Measurements from ENCODE around the gene CCNQ. TPM values are rescaled to one million over a fixed set of nuclear protein-coding genes. Genes with fewer than 3 reads are reported as not detected.

The CCNQ gene
- total RNA-seq, 4 donors from 2014 or later = 18.0 to 32.2 (median 23.9) TPM

DNA sequence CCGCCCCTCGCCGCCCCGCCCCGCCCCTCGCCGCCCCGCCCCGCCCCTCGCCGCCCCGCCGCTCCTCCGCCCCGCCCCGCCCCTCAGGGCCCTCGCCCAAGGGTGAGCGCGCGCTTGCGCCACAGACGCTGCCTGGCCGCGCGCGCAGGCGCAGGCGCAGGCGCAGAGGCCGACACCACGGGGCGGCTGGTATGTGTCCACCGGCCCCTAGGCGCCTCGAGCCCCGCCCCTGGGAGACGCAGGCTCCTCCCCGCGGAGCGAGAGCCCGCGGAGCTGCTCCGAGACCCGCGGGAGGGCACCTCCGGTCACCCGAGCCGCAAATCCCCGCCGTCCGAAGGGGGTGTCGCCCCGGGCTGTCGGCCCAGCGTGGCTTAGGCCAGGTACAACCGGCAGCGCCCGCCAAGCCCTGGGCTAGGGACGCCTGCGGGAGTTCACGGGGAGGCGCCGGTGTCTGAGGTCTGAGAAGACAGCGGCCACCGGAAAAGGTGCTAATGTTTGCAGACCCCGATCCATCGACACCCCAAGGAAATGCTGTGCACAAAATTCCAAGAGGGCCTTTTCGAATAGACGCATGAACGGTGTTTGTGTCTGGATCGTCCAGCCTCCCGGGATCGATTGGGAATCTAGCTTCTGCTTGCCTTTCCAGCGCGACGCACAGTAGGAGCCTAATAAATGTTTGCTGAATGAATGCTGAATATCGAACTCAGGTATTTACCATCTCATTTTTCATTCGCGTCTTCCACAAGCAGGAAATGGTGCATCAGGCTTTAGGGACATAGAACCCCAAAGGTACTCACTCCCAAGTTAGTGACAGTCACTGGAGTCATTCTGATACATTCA, 473 bp upstream of the CCNQ start:
- intact Hi-C loops (cut with DNase I) = no loop called here
- 31% methylated on average over 19 of the region's 79 CpGs; no CpG with 5 or more reads in 1 of the 2 donors for WGBS, 2 donors
- no peak for TF ChIP-seq POLR2A (IDR thresholded peaks at IDR 0.05)
- TF ChIP-seq, protein P1, sequence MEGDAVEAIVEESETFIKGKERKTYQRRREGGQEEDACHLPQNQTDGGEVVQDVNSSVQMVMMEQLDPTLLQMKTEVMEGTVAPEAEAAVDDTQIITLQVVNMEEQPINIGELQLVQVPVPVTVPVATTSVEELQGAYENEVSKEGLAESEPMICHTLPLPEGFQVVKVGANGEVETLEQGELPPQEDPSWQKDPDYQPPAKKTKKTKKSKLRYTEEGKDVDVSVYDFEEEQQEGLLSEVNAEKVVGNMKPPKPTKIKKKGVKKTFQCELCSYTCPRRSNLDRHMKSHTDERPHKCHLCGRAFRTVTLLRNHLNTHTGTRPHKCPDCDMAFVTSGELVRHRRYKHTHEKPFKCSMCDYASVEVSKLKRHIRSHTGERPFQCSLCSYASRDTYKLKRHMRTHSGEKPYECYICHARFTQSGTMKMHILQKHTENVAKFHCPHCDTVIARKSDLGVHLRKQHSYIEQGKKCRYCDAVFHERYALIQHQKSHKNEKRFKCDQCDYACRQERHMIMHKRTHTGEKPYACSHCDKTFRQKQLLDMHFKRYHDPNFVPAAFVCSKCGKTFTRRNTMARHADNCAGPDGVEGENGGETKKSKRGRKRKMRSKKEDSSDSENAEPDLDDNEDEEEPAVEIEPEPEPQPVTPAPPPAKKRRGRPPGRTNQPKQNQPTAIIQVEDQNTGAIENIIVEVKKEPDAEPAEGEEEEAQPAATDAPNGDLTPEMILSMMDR (IDR thresholded peaks at IDR 0.05) = peak in 1 of 6 experiments; percentile 6

DNA sequence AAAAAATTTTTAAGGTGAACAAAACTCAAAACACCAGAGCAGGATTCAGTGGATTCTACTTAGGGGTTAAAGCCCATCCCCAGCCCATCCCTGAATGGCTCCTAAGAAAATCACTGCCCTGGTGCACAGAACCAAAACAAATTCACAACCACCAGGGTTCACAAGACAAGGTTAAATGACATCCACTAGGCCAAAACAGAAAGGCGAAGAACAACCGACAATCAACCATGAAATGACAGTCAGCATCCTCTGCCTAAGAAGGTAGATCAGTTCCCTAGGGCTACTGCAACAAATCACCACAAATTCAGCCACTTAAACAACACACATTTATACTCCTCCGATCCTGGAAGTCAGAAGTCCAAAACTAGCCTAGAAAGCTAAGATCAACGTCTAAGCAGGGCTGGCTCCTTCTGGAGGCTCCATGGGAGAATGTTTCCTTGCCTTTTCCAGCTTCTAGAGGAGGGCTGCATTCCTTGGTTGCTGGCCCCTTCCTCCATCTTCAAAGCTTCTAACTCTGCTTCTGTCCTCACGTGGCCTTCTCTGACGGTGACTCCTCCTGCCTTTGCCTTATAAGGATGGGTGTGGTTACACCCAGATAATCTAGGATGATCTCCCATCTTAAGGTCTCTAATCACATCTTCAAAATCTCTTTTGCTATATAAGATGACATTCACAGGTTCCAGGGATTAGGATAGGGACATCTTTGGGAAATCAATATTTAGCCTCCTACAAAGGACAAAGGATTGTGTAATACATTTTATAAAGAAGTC, 1.8 kb downstream of the CCNQ start:
- H3K27ac ChIP-seq = no peak overlapping the region
- no peak for TF ChIP-seq POLR2A (IDR thresholded peaks at IDR 0.05)
- no peaks in the 10 kb centered on the region for H3K9me3 ChIP-seq
- intact Hi-C loops (cut with DNase I) = no loop called here
- no peaks in the 10 kb centered on the region for H3K27me3 ChIP-seq
- H3K4me1 ChIP-seq = peaks cover 11 to 44% (median 11%) of the 10 kb centered on the region in 3 donors
- no peak for DNase-seq
- H3K4me3 ChIP-seq = no peak overlapping the region
- whole genome bisulfite sequencing, 2 donors = 76 to 79% methylated on average over 5 to 6 of the region's 6 CpGs
- peaks cover 0 to 37% (median 13%) of the 10 kb centered on the region in 3 donors for H3K36me3 ChIP-seq

More for the DNA sequence above, 473 bp upstream of the CCNQ start:
- peaks cover 11 to 44% (median 11%) of the 10 kb centered on the region in 3 donors for H3K4me1 ChIP-seq
- H3K36me3 ChIP-seq = peaks cover 0 to 15% (median under 1%) of the 10 kb centered on the region in 3 donors
- peak overlapping the region; percentile 41 to 75 (median 67) for H3K4me3 ChIP-seq
- H3K27ac ChIP-seq = peak overlapping the region; percentile 72 to 82 (median 77)
- DNase-seq = no peak
- H3K27me3 ChIP-seq = no peaks in the 10 kb centered on the region
- no peaks in the 10 kb centered on the region for H3K9me3 ChIP-seq

DNA sequence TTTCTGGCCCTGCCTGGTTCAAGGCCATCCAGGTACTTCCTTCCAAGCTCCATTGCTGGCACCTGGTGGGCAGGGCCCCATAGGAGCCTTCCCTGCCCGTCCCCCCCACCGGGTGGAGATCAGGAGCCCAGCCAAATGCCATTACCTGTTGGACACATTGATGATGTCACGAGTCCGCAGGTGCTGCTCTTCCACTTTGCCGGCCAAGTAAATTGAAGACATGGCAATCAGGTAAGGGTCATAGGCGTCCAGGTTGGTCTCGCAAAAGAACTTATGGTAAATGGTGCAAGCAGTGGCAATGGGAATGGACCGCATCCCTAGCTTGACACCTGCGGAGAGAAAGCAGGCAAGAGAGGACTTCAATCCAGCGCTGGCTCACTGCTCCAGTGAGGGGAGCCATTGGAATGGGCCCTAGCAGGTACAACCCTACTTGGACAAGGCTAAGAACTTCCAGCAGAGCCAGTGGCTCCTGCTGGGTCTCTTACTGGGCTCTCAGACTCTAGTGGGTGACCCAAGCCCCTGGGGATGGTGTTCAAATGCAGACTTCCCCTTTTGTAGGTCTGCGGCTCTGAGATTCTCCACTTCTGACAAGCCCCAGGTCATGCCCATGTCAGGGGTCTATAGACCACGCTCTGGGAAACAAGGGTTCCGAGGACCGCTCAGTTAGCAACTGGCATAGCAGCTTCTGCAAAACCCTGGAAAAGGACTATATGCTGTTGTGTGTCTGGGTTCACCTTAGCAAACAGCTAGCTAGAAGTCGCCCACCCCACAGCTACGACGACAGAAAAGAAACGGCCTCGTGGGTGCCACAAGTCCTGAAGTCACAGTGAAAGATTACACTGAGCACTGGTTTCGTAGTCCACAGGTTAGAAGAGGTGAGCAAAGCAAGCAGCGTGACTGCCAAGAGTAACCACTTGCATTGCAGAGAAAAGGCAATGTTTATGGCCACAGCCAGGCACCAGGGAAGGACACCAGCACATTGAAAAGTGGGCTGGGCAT, 2.8 kb downstream of the CCNQ start:
- 91 to 92% methylated on average over 8 to 10 of the region's 21 CpGs for WGBS, 2 donors

DNA sequence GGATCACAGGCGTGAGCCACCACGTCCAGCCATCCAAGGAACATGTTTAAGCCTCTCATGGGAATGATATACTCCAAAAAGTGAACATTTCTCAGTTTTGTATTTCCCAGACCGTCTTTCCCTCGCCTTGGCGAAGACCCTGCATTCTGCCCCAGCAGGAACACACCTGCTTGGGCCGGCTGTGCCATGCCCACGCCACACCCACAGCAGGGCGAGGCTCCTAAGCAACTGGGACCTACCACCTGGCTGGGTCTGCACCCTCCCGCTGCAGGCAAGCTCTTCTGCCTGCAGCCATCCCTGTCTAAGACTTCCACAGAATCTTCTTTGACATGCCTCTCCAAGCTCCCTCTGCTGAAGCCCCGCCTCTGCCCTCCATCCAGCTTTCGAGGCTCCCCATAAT, 3.6 kb downstream of the CCNQ start:
- Histone ChIP-seq H3K27ac (no peak overlapping the region), H3K36me3 (peaks cover 0 to 55% (median 13%) of the 10 kb centered on the region in 3 donors), H3K4me1 (peaks cover 4 to 35% (median 8%) of the 10 kb centered on the region in 3 donors), H3K9me3 (no peaks in the 10 kb centered on the region), H3K27me3 (no peaks in the 10 kb centered on the region), H3K4me3 (no peak overlapping the region)
- no peak for DNase-seq
- WGBS, 2 donors = 41 to 72% methylated on average over 5 to 11 of the region's 11 CpGs
- TF ChIP-seq, protein P1 (IDR thresholded peaks at IDR 0.05) = no peak
- TF ChIP-seq POLR2A (IDR thresholded peaks at IDR 0.05) = no peak
- intact Hi-C loops (cut with DNase I) = no loop called here

More for the DNA sequence above, 2.8 kb downstream of the CCNQ start:
- Histone ChIP-seq H3K4me1 (peaks cover 11 to 43% (median 11%) of the 10 kb centered on the region in 3 donors), H3K27me3 (no peaks in the 10 kb centered on the region), H3K4me3 (no peak overlapping the region), H3K27ac (no peak overlapping the region), H3K36me3 (peaks cover 0 to 47% (median 13%) of the 10 kb centered on the region in 3 donors), H3K9me3 (no peaks in the 10 kb centered on the region)
- intact Hi-C loops (cut with DNase I) = no loop called here
- no peak for TF ChIP-seq POLR2A (IDR thresholded peaks at IDR 0.05)
- TF ChIP-seq, protein P1 (IDR thresholded peaks at IDR 0.05) = no peak
- no peak for DNase-seq
